ENCODE results near the gene MED12L.
A peak's percentile ranks its signal among the peaks of the same experiment; 100 is the strongest.

MED12L gene

GRCh38 chr3:151318991-151319390 is 233.5 kb downstream of the MED12L start:
- H3K27ac Mint-ChIP-seq = no peak overlapping the region
- no peak overlapping the region for H3K4me3 Mint-ChIP-seq
- H3K36me3 Mint-ChIP-seq = no peaks in the 10 kb centered on the region
- H3K9me3 Mint-ChIP-seq (ENCODE audit: low read depth) = no peaks in the 10 kb centered on the region
- H3K4me1 Mint-ChIP-seq (ENCODE audit: low read depth) = peaks cover 13% of the 10 kb centered on the region
- H3K27me3 Mint-ChIP-seq = no peaks in the 10 kb centered on the region

- peak overlapping the region; percentile 62 for H3K27ac Mint-ChIP-seq
- peaks cover 13% of the 10 kb centered on the region for H3K4me1 Mint-ChIP-seq (ENCODE audit: low read depth)
- H3K36me3 Mint-ChIP-seq = no peaks in the 10 kb centered on the region
- H3K9me3 Mint-ChIP-seq (ENCODE audit: low read depth) = no peaks in the 10 kb centered on the region
- H3K27me3 Mint-ChIP-seq = no peaks in the 10 kb centered on the region
- no peak overlapping the region for H3K4me3 Mint-ChIP-seq
Measured at GRCh38 chr3:151319628-151320027, 234.2 kb downstream of the MED12L start.

- Mint-ChIP-seq H3K4me3 (no peak overlapping the region), H3K9me3 (ENCODE audit: low read depth) (no peaks in the 10 kb centered on the region), H3K36me3 (no peaks in the 10 kb centered on the region), H3K27me3 (no peaks in the 10 kb centered on the region), H3K4me1 (ENCODE audit: low read depth) (peaks cover 13% of the 10 kb centered on the region), H3K27ac (no peak overlapping the region)
Measured at GRCh38 chr3:151320131-151320530, 234.7 kb downstream of the MED12L start.

- Mint-ChIP-seq H3K4me1 (ENCODE audit: low read depth) (peaks cover 7% of the 10 kb centered on the region), H3K9me3 (ENCODE audit: low read depth) (no peaks in the 10 kb centered on the region), H3K36me3 (no peaks in the 10 kb centered on the region), H3K4me3 (no peak overlapping the region), H3K27me3 (no peaks in the 10 kb centered on the region), H3K27ac (peak overlapping the region; percentile 2)
Measured at GRCh38 chr3:151321526-151321925, 236.1 kb downstream of the MED12L start.

- Mint-ChIP-seq H3K27ac (no peak overlapping the region), H3K9me3 (ENCODE audit: low read depth) (no peaks in the 10 kb centered on the region), H3K4me3 (no peak overlapping the region), H3K36me3 (no peaks in the 10 kb centered on the region), H3K4me1 (ENCODE audit: low read depth) (peaks cover 3% of the 10 kb centered on the region), H3K27me3 (peaks cover 1% of the 10 kb centered on the region)
Measured at GRCh38 chr3:151322511-151322910, 237.0 kb downstream of the MED12L start.

GRCh38 chr3:151327571-151328198 is 242.2 kb downstream of the MED12L start:
- Mint-ChIP-seq H3K4me1 (ENCODE audit: low read depth) (peaks cover 10% of the 10 kb centered on the region), H3K27ac (no peak overlapping the region), H3K4me3 (no peak overlapping the region), H3K36me3 (no peaks in the 10 kb centered on the region), H3K9me3 (ENCODE audit: low read depth) (no peaks in the 10 kb centered on the region), H3K27me3 (peaks cover 4% of the 10 kb centered on the region)

GRCh38 chr3:151328298-151328995 is 243.0 kb downstream of the MED12L start:
- Mint-ChIP-seq H3K27ac (peak overlapping the region; percentile 5), H3K27me3 (peaks cover 4% of the 10 kb centered on the region), H3K36me3 (no peaks in the 10 kb centered on the region), H3K9me3 (ENCODE audit: low read depth) (no peaks in the 10 kb centered on the region), H3K4me1 (ENCODE audit: low read depth) (peaks cover 10% of the 10 kb centered on the region), H3K4me3 (peak overlapping the region; percentile 44)

- Mint-ChIP-seq H3K4me3 (peak within 1 kb of the TSS; percentile 44), H3K9me3 (ENCODE audit: low read depth) (no peaks in the 10 kb centered on the region), H3K27me3 (peaks cover 4% of the 10 kb centered on the region), H3K4me1 (ENCODE audit: low read depth) (peaks cover 10% of the 10 kb centered on the region), H3K36me3 (no peaks in the 10 kb centered on the region), H3K27ac (peak within 1 kb of the TSS; percentile 5)
Measured at GRCh38 chr3:151329363-151329762, 243.9 kb downstream of the MED12L start, which contains the start of gene P2RY13. P2RY13 (minus strand) TSS chr3:151329549; CDS start chr3:151329528, 21 bp downstream.

- Mint-ChIP-seq H3K4me3 (no peak overlapping the region), H3K4me1 (ENCODE audit: low read depth) (peaks cover 10% of the 10 kb centered on the region), H3K36me3 (no peaks in the 10 kb centered on the region), H3K27ac (no peak overlapping the region), H3K27me3 (peaks cover 4% of the 10 kb centered on the region), H3K9me3 (ENCODE audit: low read depth) (no peaks in the 10 kb centered on the region)
Measured at GRCh38 chr3:151330379-151330778, 244.9 kb downstream of the MED12L start.

- no peak overlapping the region for H3K27ac Mint-ChIP-seq
- peaks cover 4% of the 10 kb centered on the region for H3K27me3 Mint-ChIP-seq
- H3K4me3 Mint-ChIP-seq = no peak overlapping the region
- H3K36me3 Mint-ChIP-seq = no peaks in the 10 kb centered on the region
- no peaks in the 10 kb centered on the region for H3K9me3 Mint-ChIP-seq (ENCODE audit: low read depth)
- peaks cover 10% of the 10 kb centered on the region for H3K4me1 Mint-ChIP-seq (ENCODE audit: low read depth)
Measured at GRCh38 chr3:151330899-151331298, 245.4 kb downstream of the MED12L start.

- Mint-ChIP-seq H3K27me3 (peaks cover 4% of the 10 kb centered on the region), H3K9me3 (ENCODE audit: low read depth) (no peaks in the 10 kb centered on the region), H3K27ac (no peak overlapping the region), H3K36me3 (no peaks in the 10 kb centered on the region), H3K4me3 (no peak overlapping the region), H3K4me1 (ENCODE audit: low read depth) (peaks cover 10% of the 10 kb centered on the region)
Measured at GRCh38 chr3:151331696-151332095, 246.2 kb downstream of the MED12L start.

GRCh38 chr3:151345859-151346258 is 260.4 kb downstream of the MED12L start:
- Mint-ChIP-seq H3K4me3 (peak overlapping the region; percentile 42), H3K27me3 (peaks cover 17% of the 10 kb centered on the region), H3K9me3 (ENCODE audit: low read depth) (no peaks in the 10 kb centered on the region), H3K4me1 (ENCODE audit: low read depth) (peaks cover 8% of the 10 kb centered on the region), H3K36me3 (no peaks in the 10 kb centered on the region), H3K27ac (no peak overlapping the region)

GRCh38 chr3:151346292-151346691 is 260.8 kb downstream of the MED12L start:
- Mint-ChIP-seq H3K27ac (no peak overlapping the region), H3K4me3 (no peak overlapping the region), H3K36me3 (no peaks in the 10 kb centered on the region), H3K27me3 (peaks cover 20% of the 10 kb centered on the region), H3K9me3 (ENCODE audit: low read depth) (no peaks in the 10 kb centered on the region), H3K4me1 (ENCODE audit: low read depth) (peaks cover 8% of the 10 kb centered on the region)

- Mint-ChIP-seq H3K27ac (no peak overlapping the region), H3K36me3 (no peaks in the 10 kb centered on the region), H3K9me3 (ENCODE audit: low read depth) (no peaks in the 10 kb centered on the region), H3K4me3 (no peak overlapping the region), H3K4me1 (ENCODE audit: low read depth) (peaks cover 8% of the 10 kb centered on the region), H3K27me3 (peaks cover 26% of the 10 kb centered on the region)
Measured at GRCh38 chr3:151347432-151347831, 262.0 kb downstream of the MED12L start.

GRCh38 chr3:151350656-151351055 is 265.2 kb downstream of the MED12L start:
- H3K36me3 Mint-ChIP-seq = no peaks in the 10 kb centered on the region
- H3K4me3 Mint-ChIP-seq = no peak overlapping the region
- no peak overlapping the region for H3K27ac Mint-ChIP-seq
- no peaks in the 10 kb centered on the region for H3K9me3 Mint-ChIP-seq (ENCODE audit: low read depth)
- peaks cover 8% of the 10 kb centered on the region for H3K4me1 Mint-ChIP-seq (ENCODE audit: low read depth)
- peaks cover 24% of the 10 kb centered on the region for H3K27me3 Mint-ChIP-seq

- Mint-ChIP-seq H3K36me3 (no peaks in the 10 kb centered on the region), H3K4me3 (no peak overlapping the region), H3K27me3 (peaks cover 21% of the 10 kb centered on the region), H3K27ac (no peak overlapping the region), H3K9me3 (ENCODE audit: low read depth) (no peaks in the 10 kb centered on the region), H3K4me1 (ENCODE audit: low read depth) (peaks cover 3% of the 10 kb centered on the region)
Measured at GRCh38 chr3:151351219-151351618, 265.8 kb downstream of the MED12L start.
